H1 (cell line): ENCODE results near the gene UBE2E2. TPM values are rescaled to one million over a fixed set of nuclear protein-coding genes. Genes with fewer than 3 reads are reported as not detected.

Source experiments
- CTCF ChIA-PET: fragments of 300-600 bp; sonication (Branson Sonifier 250); formaldehyde crosslinking; loops from one replicate; lab custom pipeline; 2021; ENCODE audit not compliant: partially characterized antibody; lab: Charles Lee
- POLR2A ChIA-PET: fragments of 300-600 bp; sonication (Branson Sonifier 250); formaldehyde crosslinking; loops from one replicate; lab custom pipeline; 2021; ENCODE audit warnings: inconsistent platforms; ENCODE audit not compliant: partially characterized antibody; lab: Charles Lee
- DNase-seq, 2 experiments: peaks; one replicate each; pipeline versions ENCODE4 v3.0.0 to v3.0.0-alpha.2; 2010 to 2022; ENCODE audit warnings: low spot score in 2 of 2, low read depth in 1 of 2, mixed read lengths in 1 of 2
- FAIRE-seq: peaks from 2 replicates; lab custom pipeline; 2011; peaks lifted over from hg19 to GRCh38; lab: Jason Lieb, UNC
- H2AFZ ChIP-seq: 2 replicates; pipeline ENCODE4 v1.8.1; 2012; ENCODE audit warnings: low read length, inconsistent platforms
- H2AK5ac ChIP-seq: 2 replicates; pipeline ENCODE4 v1.6.1; 2013; ENCODE audit warnings: low read depth, low read length
- H2BK120ac ChIP-seq: replicated peaks from 2 replicates; pipeline ENCODE3; 2013; ENCODE audit warnings: low read depth, low read length, inconsistent platforms
- H2BK12ac ChIP-seq: 2 replicates; pipeline ENCODE4 v1.6.1; 2013; ENCODE audit warnings: low read depth, low read length
- H2BK15ac ChIP-seq: 2 replicates; pipeline ENCODE4 v1.6.1; 2013; ENCODE audit warnings: low read length
- H2BK20ac ChIP-seq: 2 replicates; pipeline ENCODE4 v1.6.1; 2013; ENCODE audit warnings: low read length
- H2BK5ac ChIP-seq: 2 replicates; pipeline ENCODE4 v1.6.1; 2013; ENCODE audit warnings: low read depth, low read length
- H3K14ac ChIP-seq: 2 replicates; pipeline ENCODE4 v1.6.1; 2013; ENCODE audit warnings: inconsistent platforms; ENCODE audit not compliant: insufficient read length
- H3K18ac ChIP-seq: 2 replicates; pipeline ENCODE4 v1.6.1; 2013; ENCODE audit warnings: low read length; ENCODE audit errors: extremely low read depth
- H3K23ac ChIP-seq: 2 replicates; pipeline ENCODE4 v1.6.1; 2013; ENCODE audit warnings: inconsistent platforms; ENCODE audit not compliant: insufficient read length
- H3K23me2 ChIP-seq: 2 replicates; pipeline ENCODE4 v1.6.1; 2013; ENCODE audit warnings: low read depth, low read length
- H3K27ac ChIP-seq: 2 replicates; pipeline ENCODE4 v1.6.1; 2011; ENCODE audit warnings: low read depth, low read length, inconsistent platforms
- H3K27me3 ChIP-seq, 4 experiments: replicated peaks in 1 of 4; 1 replicate in 1 of 4; 2 replicates in 3 of 4; pipeline versions ENCODE4 v1.6.1 to v1.8.1; 2011 to 2013; ENCODE audit warnings: low read length in 3 of 4, mild to moderate bottlenecking in 3 of 4, inconsistent platforms in 2 of 4, mixed read lengths in 2 of 4, moderate library complexity in 1 of 4; ENCODE audit not compliant: control insufficient read depth in 3 of 4, insufficient read depth in 3 of 4; ENCODE audit errors: extremely low read depth in 1 of 4
- H3K36me3 ChIP-seq, 4 experiments: 2 replicates each; pipeline versions ENCODE4 v1.6.1 to v1.8.1; 2011 to 2013; ENCODE audit warnings: mild to moderate bottlenecking in 4 of 4, low read length in 3 of 4, moderate library complexity in 2 of 4, control low read depth in 1 of 4, inconsistent platforms in 1 of 4; ENCODE audit not compliant: insufficient read depth in 4 of 4, control insufficient read depth in 2 of 4
- H3K4ac ChIP-seq: replicated peaks from 2 replicates; pipeline ENCODE3; 2013; ENCODE audit warnings: low read length, low read depth, mixed read lengths, inconsistent platforms; ENCODE audit not compliant: insufficient read length
- H3K4me1 ChIP-seq, 4 experiments: replicated peaks in 1 of 4; 1 replicate in 1 of 4; 2 replicates in 3 of 4; pipeline versions ENCODE4 v1.6.1 to v1.8.1; 2011 to 2013; ENCODE audit warnings: low read length in 3 of 4, inconsistent platforms in 2 of 4, mixed read lengths in 1 of 4; ENCODE audit not compliant: insufficient read depth in 4 of 4, control insufficient read depth in 3 of 4
- H3K4me2 ChIP-seq, 2 experiments: 2 replicates each; pipeline versions ENCODE4 v1.6.1 to v1.8.1; 2011 to 2013; ENCODE audit warnings: low read depth in 2 of 2, low read length in 2 of 2, control low read depth in 1 of 2, inconsistent platforms in 1 of 2, mild to moderate bottlenecking in 1 of 2; ENCODE audit not compliant: insufficient read depth in 1 of 2
- H3K4me3 ChIP-seq, 4 experiments: fragments of 200-600, 300-600 bp in 1 of 4; sonication (generic), shearing (Covaris generic), sonication (Bioruptor Twin) in 1 of 4; 2 replicates each; pipeline versions ENCODE4 v1.5.1 to v1.8.1; 2011 to 2016; ENCODE audit warnings: low read length in 4 of 4, low read depth in 3 of 4, control low read depth in 2 of 4, inconsistent platforms in 2 of 4, mild to moderate bottlenecking in 2 of 4, mixed read lengths in 1 of 4, moderate library complexity in 1 of 4; ENCODE audit not compliant: insufficient read depth in 2 of 4; ENCODE audit errors: extremely low read depth in 1 of 4
- H3K56ac ChIP-seq: replicated peaks from 2 replicates; pipeline ENCODE3; 2013; ENCODE audit warnings: low read depth, mild to moderate bottlenecking, mixed read lengths, low read length, inconsistent platforms; ENCODE audit not compliant: insufficient read length
- H3K79me1 ChIP-seq: 2 replicates; pipeline ENCODE4 v1.6.1; 2013; ENCODE audit warnings: low read depth, low read length, control low read depth
- H3K79me2 ChIP-seq, 2 experiments: 2 replicates each; pipeline versions ENCODE4 v1.6.1 to v1.8.1; 2012 to 2013; ENCODE audit warnings: low read length in 2 of 2, mild to moderate bottlenecking in 2 of 2, inconsistent platforms in 1 of 2; ENCODE audit not compliant: insufficient read depth in 2 of 2, control insufficient read depth in 1 of 2
- H3K9ac ChIP-seq, 4 experiments: replicated peaks in 1 of 4; 1 replicate in 1 of 4; 2 replicates in 3 of 4; pipeline versions ENCODE4 v1.6.1 to v1.8.1; 2011 to 2013; ENCODE audit warnings: low read depth in 3 of 4, low read length in 3 of 4, control low read depth in 2 of 4, mild to moderate bottlenecking in 2 of 4, moderate library complexity in 2 of 4, inconsistent platforms in 1 of 4; ENCODE audit errors: extremely low read depth in 1 of 4
- H3K9me3 ChIP-seq, 2 experiments: 2 replicates each; pipeline versions ENCODE4 v1.6.1 to v1.8.1; 2012 to 2013; ENCODE audit warnings: mild to moderate bottlenecking in 2 of 2, moderate library complexity in 2 of 2, control low read depth in 1 of 2, inconsistent platforms in 1 of 2, low read depth in 1 of 2, low read length in 1 of 2, mixed read lengths in 1 of 2; ENCODE audit not compliant: insufficient read depth in 2 of 2
- H4K20me1 ChIP-seq, 2 experiments: replicated peaks in 1 of 2; 2 replicates each; pipeline versions ENCODE3 to v1.8.1; 2011 to 2013; ENCODE audit warnings: inconsistent platforms in 2 of 2, low read length in 2 of 2, mild to moderate bottlenecking in 1 of 2; ENCODE audit not compliant: insufficient read depth in 2 of 2, control insufficient read depth in 1 of 2
- H4K5ac ChIP-seq: 2 replicates; pipeline ENCODE4 v1.6.1; 2013; ENCODE audit warnings: low read length, low read depth, mixed read lengths, inconsistent platforms; ENCODE audit not compliant: insufficient read length
- H4K8ac ChIP-seq: 2 replicates; pipeline ENCODE4 v1.8.0; 2013; ENCODE audit warnings: mild to moderate bottlenecking, moderate library complexity, low read length, inconsistent platforms; ENCODE audit not compliant: insufficient read depth; ENCODE audit errors: extremely low read depth
- H4K91ac ChIP-seq: replicated peaks from 2 replicates; pipeline ENCODE3; 2013; ENCODE audit warnings: low read length, mixed read lengths, inconsistent platforms; ENCODE audit not compliant: insufficient read length
- GABPA ChIP-seq: IDR thresholded peaks from 2 replicates; pipeline ENCODE4 v1.6.1; 2011; ENCODE audit warnings: mild to moderate bottlenecking, low read length, moderate library complexity, borderline replicate concordance; ENCODE audit not compliant: insufficient read depth
- HDAC2 ChIP-seq, 2 experiments: fragments of 300-600 bp in 1 of 2; sonication (generic) in 1 of 2; IDR thresholded peaks; 2 replicates each; pipeline ENCODE4 v1.6.1; 2011 to 2012; ENCODE audit warnings: low read depth in 2 of 2, low read length in 2 of 2, mild to moderate bottlenecking in 2 of 2, moderate library complexity in 2 of 2, borderline replicate concordance in 1 of 2, inconsistent platforms in 1 of 2
- POLR2AphosphoS5 ChIP-seq: IDR thresholded peaks from 2 replicates; pipeline ENCODE4 v1.6.1; 2011; ENCODE audit warnings: low read depth, low read length
- SIRT6 ChIP-seq: IDR thresholded peaks from one replicate; pipeline ENCODE4 v1.7.1; 2012; ENCODE audit warnings: low read length, inconsistent platforms
- SUZ12 ChIP-seq: fragments of 200-600 bp; sonication (generic); IDR thresholded peaks from 2 replicates; pipeline ENCODE4 v1.6.1; 2012; ENCODE audit warnings: mild to moderate bottlenecking, inconsistent platforms, low read length, moderate library complexity, mixed read lengths
- TCF12 ChIP-seq: IDR thresholded peaks from 2 replicates; pipeline ENCODE4 v1.6.1; 2011; ENCODE audit warnings: low read depth, mild to moderate bottlenecking, low read length
- WGBS, 2 experiments: shearing (Covaris generic) in 1 of 2; methylation state at CpG; one replicate each; pipeline versions ENCODE4 v1.1.6 to v1.1.7; 2013 to 2015; ENCODE audit warnings: low lambda C conversion rate in 2 of 2, mixed read lengths in 2 of 2, inconsistent platforms in 1 of 2, low coverage in 1 of 2, missing lambda C conversion rate in 1 of 2; ENCODE audit not compliant: insufficient replicate concordance in 2 of 2, insufficient coverage in 1 of 2, insufficient read length in 1 of 2; ENCODE audit errors: extremely low coverage in 1 of 2, missing lambda C conversion rate in 1 of 2; 5-methylcytosine and 5-hydroxymethylcytosine counted together
- polyA plus RNA-seq, 7 experiments: library from polyadenylated mRNA; depleted of rRNA in 3 of 7; stranded (reverse) in 5 of 7; unstranded in 2 of 7; fragments of >200 nt in 5 of 7; fragments of 200-250 nt in 2 of 7; gene quantifications; 1 replicate in 5 of 7; 2 replicates in 1 of 7; 4 replicates in 1 of 7; pipeline versions ENCODE4 v1.2.1 to v1.2.3, GENCODE V29; 2011 to 2013; ENCODE audit warnings: missing spikeins in 2 of 7, mixed read lengths in 2 of 7
- total RNA-seq: library from RNA; stranded (reverse); fragmentation: NEBNext Ultra II Directional; extraction: Animal tissue kit (Norgen Biotek cat#: 25700); gene quantifications from 2 replicates; pipeline ENCODE4 v1.2.1, GENCODE V29; 2021

Gene UBE2E2
- total and polyA plus RNA-seq, 2 of the 8 experiments (the other 6 are each of a cell fraction or from before 2014, with no cell fraction given), result 57.6 to 70.6 TPM

DNA sequence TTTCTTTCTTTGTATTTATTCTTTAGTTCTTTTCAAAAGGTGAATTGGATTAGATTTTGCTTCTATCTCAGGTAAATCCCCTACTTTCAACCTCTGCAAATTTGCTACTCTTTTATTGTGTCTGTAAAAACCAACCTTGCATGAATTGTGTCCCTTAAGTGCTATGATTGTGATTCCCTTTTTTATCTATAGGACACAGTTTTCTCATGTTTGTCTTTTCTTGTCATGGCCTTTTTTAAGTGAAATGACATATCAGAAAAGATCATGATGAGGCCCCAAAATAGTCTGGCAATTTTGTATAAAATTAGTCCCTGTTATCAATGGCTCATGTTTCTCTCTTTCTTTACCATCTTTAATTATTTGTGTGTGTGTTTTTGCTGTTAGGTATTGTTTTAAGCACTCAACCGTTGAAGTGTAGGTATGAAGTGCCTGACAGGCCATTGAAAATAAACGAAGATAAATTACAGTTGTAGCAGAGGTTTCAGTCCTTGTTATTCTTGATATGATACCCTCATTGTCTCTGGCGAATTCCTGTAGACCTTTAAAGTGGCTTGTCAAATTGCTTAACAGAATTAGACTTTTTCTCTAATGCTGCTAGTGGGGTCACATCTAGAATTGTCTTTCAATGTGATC, 184.3 kb downstream of the UBE2E2 start:
- POLR2A ChIA-PET, result no interaction called here
- no peaks in the 10 kb centered on the region for H3K9me3 ChIP-seq

More for the DNA sequence above, 184.3 kb downstream of the UBE2E2 start:
- Histone ChIP-seq H3K27ac (no peak overlapping the region), H4K20me1 (no peaks in the 10 kb centered on the region), H3K56ac (no peak overlapping the region), H2BK12ac (no peak overlapping the region), H3K79me1 (no peaks in the 10 kb centered on the region; the same call in 1 of the 2 replicates), H4K8ac (no peak overlapping the region), H2BK120ac (no peak overlapping the region), H3K4me2 (no peak overlapping the region), H3K27me3 (no peaks in the 10 kb centered on the region), H2BK15ac (no peak overlapping the region), H3K79me2 (peaks cover 0 to 16% of the 10 kb centered on the region in 2 experiments; a peak in 1 of 4 replicates), H3K23ac (no peak overlapping the region), H2BK5ac (no peak overlapping the region), H3K9ac (peak overlapping the region in 1 of 4 experiments; percentile 1; a peak in 1 of 7 replicates), H3K14ac (no peak overlapping the region), H2AFZ (no peak overlapping the region), H4K91ac (no peak overlapping the region), H3K36me3 (no peaks in the 10 kb centered on the region), H2BK20ac (no peak overlapping the region), H3K4me1 (peaks cover 0 to 5% (median 2%) of the 10 kb centered on the region in 4 experiments; a peak in 5 of 7 replicates), H3K23me2 (no peaks in the 10 kb centered on the region), H3K4ac (no peak overlapping the region), H3K4me3 (no peak overlapping the region), H3K18ac (no peak overlapping the region), H4K5ac (no peak overlapping the region), H2AK5ac (no peak overlapping the region)
- DNase-seq (no peak), FAIRE-seq (no peak)
- CTCF ChIA-PET, result no interaction called here
- no peak for TF ChIP-seq SUZ12
- no peak for TF ChIP-seq HDAC2 (IDR thresholded peaks at IDR 0.05; ENCODE audit: borderline replicate concordance in 1 of 2, low read depth in 2 of 2, low read length in 2 of 2)
- TF ChIP-seq POLR2AphosphoS5, result no peak
- TF ChIP-seq GABPA, result no peak
- no peak for TF ChIP-seq TCF12
- no peak for TF ChIP-seq SIRT6
- WGBS, 2 experiments, result 73% methylated on average over 3 of the region's 3 CpGs; no CpG with 5 or more reads in 1 of the 2 experiments
